ENCODE data around the gene MLC1.

Gene MLC1

GRCh38 chr22:50035976-50036724 is 49.1 kb downstream of the MLC1 start:
- no peak for DNase-seq (ENCODE audit: low read depth, low spot score)

- no peak for DNase-seq (ENCODE audit: low read depth, low spot score)
Observed at GRCh38 chr22:50035131-50035881, 49.9 kb downstream of the MLC1 start.

GRCh38 chr22:50034126-50035081 is 50.8 kb downstream of the MLC1 start:
- no peak for DNase-seq (ENCODE audit: low read depth, low spot score)

- DNase-seq (ENCODE audit: low read depth, low spot score), result no peak
Observed at GRCh38 chr22:50032941-50033601, 52.2 kb downstream of the MLC1 start.

- DNase-seq (ENCODE audit: low read depth, low spot score), result no peak
Observed at GRCh38 chr22:50032109-50032871, 52.9 kb downstream of the MLC1 start.

- no peak for DNase-seq (ENCODE audit: low read depth, low spot score)
Observed at GRCh38 chr22:50031189-50032091, 53.8 kb downstream of the MLC1 start.

GRCh38 chr22:50030297-50031188 is 54.7 kb downstream of the MLC1 start:
- DNase-seq (ENCODE audit: low read depth, low spot score), result no peak

- no peak for DNase-seq (ENCODE audit: low read depth, low spot score)
Observed at GRCh38 chr22:50027639-50028537, 57.3 kb downstream of the MLC1 start.

- DNase-seq (ENCODE audit: low read depth, low spot score), result no peak
Observed at GRCh38 chr22:50025993-50026392, 59.2 kb downstream of the MLC1 start.

GRCh38 chr22:50022171-50022819 is 62.9 kb downstream of the MLC1 start:
- no peak for DNase-seq (ENCODE audit: low read depth, low spot score)

GRCh38 chr22:50020606-50021005 is 64.6 kb downstream of the MLC1 start:
- DNase-seq (ENCODE audit: low read depth, low spot score), result no peak

- DNase-seq (ENCODE audit: low read depth, low spot score), result no peak
Observed at GRCh38 chr22:50019316-50019715, 65.9 kb downstream of the MLC1 start.

- DNase-seq (ENCODE audit: low read depth, low spot score), result no peak
Observed at GRCh38 chr22:50018608-50019285, 66.5 kb downstream of the MLC1 start.

- DNase-seq (ENCODE audit: low read depth, low spot score), result no peak
Observed at GRCh38 chr22:50017701-50018224, 67.5 kb downstream of the MLC1 start.

GRCh38 chr22:50016988-50017700 is 68.1 kb downstream of the MLC1 start:
- no peak for DNase-seq (ENCODE audit: low read depth, low spot score)
